Prostate gland (tissue), 2 donors: ENCODE data around the gene COPG1.

Experiments used
- CTCF ChIP-seq, 4 experiments: fragments of 200-600 bp in 2 of 4; fragments of 450-650 bp in 2 of 4; sonication (generic) in 2 of 4; IDR thresholded peaks; 1 replicate in 3 of 4; 2 replicates in 1 of 4; pipeline ENCODE4 v1.5.1; 2016 to 2019; ENCODE audit warnings: antibody characterized with exemption in 4 of 4, mild to moderate bottlenecking in 2 of 4, moderate library complexity in 2 of 4
- POLR2A ChIP-seq: fragments of 450-650 bp; IDR thresholded peaks from one replicate; pipeline ENCODE4 v1.6.1; 2016; ENCODE audit warnings: antibody characterized with exemption, mild to moderate bottlenecking

- TF ChIP-seq POLR2A (no peak), CTCF (IDR thresholded peaks at IDR 0.05) (no peak)
Measured at GRCh38 chr3:129266651-129267050, 17.2 kb downstream of the COPG1 start.
